ENCODE results near the gene TOX2. TPM values are rescaled to one million over a fixed set of nuclear protein-coding genes. Genes with fewer than 3 reads are reported as not detected.

TOX2 gene
- total RNA-seq, 1 experiment from 2014 or later, result 2.7 TPM

- Mint-ChIP-seq H3K36me3 (ENCODE audit: insufficient read depth, unreplicated experiment) (no peaks in the 10 kb centered on the region), H3K27ac (ENCODE audit: low read depth, unreplicated experiment) (no peak overlapping the region), H3K4me3 (ENCODE audit: unreplicated experiment) (no peak overlapping the region), H3K4me1 (ENCODE audit: insufficient read depth, unreplicated experiment) (no peaks in the 10 kb centered on the region), H3K9me3 (ENCODE audit: unreplicated experiment) (no peaks in the 10 kb centered on the region), H3K27me3 (ENCODE audit: insufficient read depth, unreplicated experiment) (no peaks in the 10 kb centered on the region)
- POLR2A ChIA-PET, result no interaction called here
- no peak for TF ChIP-seq CTCF (IDR thresholded peaks at IDR 0.05; ENCODE audit: unreplicated experiment)
- CTCF ChIA-PET, result interaction anchor here (0.7 to 1.3 kb wide), 3 partner anchors 15 to 1675 kb away, joined by 3 to 4 read pairs (median 4); no protein-coding TSS in a partner anchor
- no peak for DNase-seq (ENCODE audit: unreplicated experiment)
- intact Hi-C loops (cut with micrococcal nuclease), result no loop called here
- BruUV-seq (replicated peaks), result no TSS peak
Measured at GRCh38 chr20:43981540-43981939, 66.9 kb downstream of the TOX2 start.

GRCh38 chr20:43982016-43982415, 67.4 kb downstream of the TOX2 start:
- POLR2A ChIA-PET, result interaction anchor here (0.6 kb wide), 1 partner anchor 137 kb away, joined by 3 read pairs; no protein-coding TSS in a partner anchor
- no TSS peak for BruUV-seq (replicated peaks)
- no peak for TF ChIP-seq CTCF (IDR thresholded peaks at IDR 0.05; ENCODE audit: unreplicated experiment)
- H3K36me3 Mint-ChIP-seq (ENCODE audit: insufficient read depth, unreplicated experiment), result no peaks in the 10 kb centered on the region
- no peak for DNase-seq (ENCODE audit: unreplicated experiment)
- H3K27me3 Mint-ChIP-seq (ENCODE audit: insufficient read depth, unreplicated experiment), result no peaks in the 10 kb centered on the region
- no peaks in the 10 kb centered on the region for H3K4me1 Mint-ChIP-seq (ENCODE audit: insufficient read depth, unreplicated experiment)
- no peak overlapping the region for H3K4me3 Mint-ChIP-seq (ENCODE audit: unreplicated experiment)
- no peaks in the 10 kb centered on the region for H3K9me3 Mint-ChIP-seq (ENCODE audit: unreplicated experiment)
- CTCF ChIA-PET, result interaction anchor here (0.7 to 1.3 kb wide), 2 partner anchors 15 to 1675 kb away, joined by 3 to 4 read pairs; no protein-coding TSS in a partner anchor
- intact Hi-C loops (cut with micrococcal nuclease), result no loop called here
- H3K27ac Mint-ChIP-seq (ENCODE audit: low read depth, unreplicated experiment), result no peak overlapping the region

GRCh38 chr20:43982886-43983285, 68.2 kb downstream of the TOX2 start:
- Mint-ChIP-seq H3K9me3 (ENCODE audit: unreplicated experiment) (no peaks in the 10 kb centered on the region), H3K36me3 (ENCODE audit: insufficient read depth, unreplicated experiment) (no peaks in the 10 kb centered on the region), H3K4me3 (ENCODE audit: unreplicated experiment) (no peak overlapping the region), H3K4me1 (ENCODE audit: insufficient read depth, unreplicated experiment) (no peaks in the 10 kb centered on the region), H3K27me3 (ENCODE audit: insufficient read depth, unreplicated experiment) (no peaks in the 10 kb centered on the region), H3K27ac (ENCODE audit: low read depth, unreplicated experiment) (no peak overlapping the region)
- no TSS peak for BruUV-seq (replicated peaks)
- DNase-seq (ENCODE audit: unreplicated experiment), result no peak
- no peak for TF ChIP-seq CTCF (IDR thresholded peaks at IDR 0.05; ENCODE audit: unreplicated experiment)
- intact Hi-C loops (cut with micrococcal nuclease), result no loop called here
- POLR2A ChIA-PET, result no interaction called here
- CTCF ChIA-PET, result interaction anchor here (0.6 to 1.3 kb wide), 2 partner anchors 14 to 123 kb away, joined by 3 read pairs; no protein-coding TSS in a partner anchor

DNA sequence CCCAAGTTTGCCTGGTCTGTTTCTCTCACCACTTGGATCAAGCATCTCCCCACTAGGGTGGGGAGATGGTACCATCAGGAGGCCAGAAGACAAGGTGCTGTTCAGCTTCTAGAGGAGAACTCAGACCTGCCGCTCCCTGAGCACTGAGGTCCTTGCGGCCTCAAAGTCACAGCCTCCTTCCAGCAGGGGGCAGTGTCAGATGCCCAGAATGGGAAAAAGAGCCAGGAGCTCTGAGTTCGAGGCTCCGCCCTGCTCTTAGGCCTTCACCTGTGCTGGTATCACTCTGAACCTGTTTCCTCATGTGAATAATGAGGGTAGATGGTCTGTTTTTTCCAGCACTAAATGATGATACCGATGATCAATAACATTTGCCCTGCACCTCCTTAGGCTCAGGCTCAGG, 68.7 kb downstream of the TOX2 start:
- H3K27ac Mint-ChIP-seq (ENCODE audit: low read depth, unreplicated experiment), result no peak overlapping the region
- H3K36me3 Mint-ChIP-seq (ENCODE audit: insufficient read depth, unreplicated experiment), result no peaks in the 10 kb centered on the region
- DNase-seq (ENCODE audit: unreplicated experiment), result no peak
- H3K9me3 Mint-ChIP-seq (ENCODE audit: unreplicated experiment), result no peaks in the 10 kb centered on the region
- no peak overlapping the region for H3K4me3 Mint-ChIP-seq (ENCODE audit: unreplicated experiment)
- no peaks in the 10 kb centered on the region for H3K27me3 Mint-ChIP-seq (ENCODE audit: insufficient read depth, unreplicated experiment)
- no peaks in the 10 kb centered on the region for H3K4me1 Mint-ChIP-seq (ENCODE audit: insufficient read depth, unreplicated experiment)
- intact Hi-C loops (cut with micrococcal nuclease), result no loop called here
- TF ChIP-seq CTCF (IDR thresholded peaks at IDR 0.05; ENCODE audit: unreplicated experiment), result peak; percentile 22
- CTCF ChIA-PET, result interaction anchor here (1.1 kb wide), 1 partner anchor 217 kb away, joined by 4 read pairs; no protein-coding TSS in a partner anchor
- no TSS peak for BruUV-seq (replicated peaks)
- POLR2A ChIA-PET, result no interaction called here
